Left lung (tissue), 14 donors: Measurements from ENCODE around the gene LMX1B. TPM values are rescaled to one million over a fixed set of nuclear protein-coding genes. Genes with fewer than 3 reads are reported as not detected.

Experiments used
- ATAC-seq: fragments of 200-7000 bp; cut with Tn5 transposase; one replicate; pipeline ENCODE4 v1.9.1; 2020; ENCODE audit warnings: moderate library complexity
- DNase-seq, 4 donors: peaks; one replicate each; pipeline ENCODE4 v3.0.0-alpha.2; 2013 to 2020
- H3K27ac ChIP-seq, 2 donors: fragments of 200-600 bp; sonication (generic) in 1 of 2; one replicate each; pipeline versions ENCODE4 v1.5.0 to v1.8.0; 2020 to 2021
- H3K27me3 ChIP-seq, 2 donors: fragments of 200-600 bp; sonication (generic) in 1 of 2; one replicate each; pipeline versions ENCODE4 v1.5.0 to v1.8.0; 2020 to 2021
- H3K36me3 ChIP-seq, 2 donors: fragments of 200-600 bp; sonication (generic) in 1 of 2; one replicate each; pipeline versions ENCODE4 v1.5.0 to v1.8.0; 2020 to 2021
- H3K4me1 ChIP-seq, 2 donors: fragments of 200-600 bp; one replicate each; pipeline ENCODE4 v1.8.0; 2021
- H3K4me3 ChIP-seq, 2 donors: fragments of 200-600 bp; sonication (generic) in 1 of 2; one replicate each; pipeline versions ENCODE4 v1.5.0 to v1.8.0; 2020 to 2021; ENCODE audit warnings: mild to moderate bottlenecking in 1 of 2
- H3K9me3 ChIP-seq, 2 donors: fragments of 200-600 bp; sonication (generic) in 1 of 2; one replicate each; pipeline versions ENCODE4 v1.5.0 to v1.8.0; 2020 to 2021
- CTCF ChIP-seq, 2 donors: fragments of 200-600 bp; sonication (generic) in 1 of 2; IDR thresholded peaks; one replicate each; pipeline versions ENCODE4 v1.5.0 to v1.8.0; 2021; ENCODE audit warnings: antibody characterized with exemption in 2 of 2
- intact Hi-C, 2 donors: fragments of 100-400 bp; cut with DNase I; formaldehyde crosslinking; loops; one replicate each; pipeline versions ENCODE4 v1.11.2 to v1.14.2; 2022
- long read RNA-seq, 12 donors: library from polyadenylated mRNA in 2 of 12; unstranded in 2 of 12; transcript quantifications; one replicate each; pipeline ENCODE4 v2.0.0 and lab custom pipeline, GENCODE V29; 2019 to 2026
- polyA plus RNA-seq, 6 donors: library from polyadenylated mRNA; unstranded; fragments of 120-200 nt; gene quantifications; one replicate each; pipeline ENCODE4 v1.2.1, GENCODE V29; 2013; ENCODE audit not compliant: insufficient read length in 6 of 6
- total RNA-seq, 2 donors: library from RNA; stranded (reverse); fragmentation: NEBNext Ultra II Directional; extraction: Animal tissue kit (Norgen Biotek cat#: 25700); gene quantifications; one replicate each; pipeline ENCODE4 v1.2.1, GENCODE V29; 2021
- donor health status: DM: no; HTN: yes; CAD: no.
- donor health status: DM: no; HTN: no; CAD: no.

LMX1B gene
- under 1 TPM in 1 of 2 donors, not detected in 1; 0.05 TPM for total RNA-seq
- polyA plus RNA-seq: under 1 TPM; 0.13 to 0.31 (median 0.20) TPM
- long read RNA-seq, donor 1: 0 reads
- long read RNA-seq, donor 2: 0 reads
- long read RNA-seq, donor 3: 0 reads
- long read RNA-seq, donor 4: 0 reads
- long read RNA-seq, donor 5: 0 reads
- long read RNA-seq, donor 6: 0 reads
- long read RNA-seq, donor 7: 0 reads
- long read RNA-seq, donor 8: 0 reads
- long read RNA-seq, donor 9: 0 reads
- long read RNA-seq, donor 10: 0 reads
- long read RNA-seq, donor 11, full-length matches to known transcripts: 8 of 8 reads
- long read RNA-seq, donor 11, partial matches to known transcripts: 0 of 8 reads
- long read RNA-seq, donor 11, other reads (novel, unspliced or antisense): 0 of 8 reads
- long read RNA-seq, donor 12: 0 reads

GRCh38 chr9:126613651-126614050 is at the start of gene LMX1B:
TSS of gene LMX1B (plus strand) at chr9:126613928. CDS start at chr9:126614450, 522 bp downstream.
- Histone ChIP-seq H3K27me3 (peaks cover 89 to 97% of the 10 kb centered on the region in 2 donors), H3K9me3 (no peaks in the 10 kb centered on the region), H3K4me3 (peak within 1 kb of the TSS in 1 of 2 donors; percentile 21), H3K36me3 (no peaks in the 10 kb centered on the region), H3K4me1 (peaks cover 5 to 51% of the 10 kb centered on the region in 2 donors), H3K27ac (no peak within 1 kb of the TSS)
- DNase-seq: peak in 1 of 4 donors; percentile 62
- TF ChIP-seq CTCF (IDR thresholded peaks at IDR 0.05): no peak
- ATAC-seq: no peak
- intact Hi-C loops: loop anchor here in 1 of 2 donors (10.0 kb wide), 1 partner anchor 171 kb away; no protein-coding TSS in a partner anchor

GRCh38 chr9:126564128-126564527 is 49.6 kb upstream of the LMX1B start:
- no peak for ATAC-seq
- peaks cover 0 to 4% of the 10 kb centered on the region in 2 donors for H3K4me1 ChIP-seq
- H3K36me3 ChIP-seq: no peaks in the 10 kb centered on the region
- TF ChIP-seq CTCF (IDR thresholded peaks at IDR 0.05): no peak
- H3K27me3 ChIP-seq: peaks cover 0 to 50% of the 10 kb centered on the region in 2 donors
- H3K4me3 ChIP-seq: no peak overlapping the region
- H3K9me3 ChIP-seq: no peaks in the 10 kb centered on the region
- no peak overlapping the region for H3K27ac ChIP-seq
- intact Hi-C loops: no loop called here
- no peak for DNase-seq

GRCh38 chr9:126564716-126565115 is 49.0 kb upstream of the LMX1B start:
- no peaks in the 10 kb centered on the region for H3K36me3 ChIP-seq
- DNase-seq (peak in 1 of 4 donors; percentile 10), ATAC-seq (no peak)
- H3K27ac ChIP-seq: no peak overlapping the region
- no peak overlapping the region for H3K4me3 ChIP-seq
- TF ChIP-seq CTCF (IDR thresholded peaks at IDR 0.05): no peak
- no peaks in the 10 kb centered on the region for H3K9me3 ChIP-seq
- intact Hi-C loops: no loop called here
- peaks cover 0 to 50% of the 10 kb centered on the region in 2 donors for H3K27me3 ChIP-seq
- H3K4me1 ChIP-seq: peaks cover 0 to 4% of the 10 kb centered on the region in 2 donors

- TF ChIP-seq CTCF (IDR thresholded peaks at IDR 0.05): no peak
- H3K27me3 ChIP-seq: peaks cover 0 to 48% of the 10 kb centered on the region in 2 donors
- DNase-seq (no peak), ATAC-seq (no peak)
- intact Hi-C loops: no loop called here
- peaks cover 0 to 4% of the 10 kb centered on the region in 2 donors for H3K4me1 ChIP-seq
- no peak overlapping the region for H3K27ac ChIP-seq
- H3K9me3 ChIP-seq: no peaks in the 10 kb centered on the region
- no peaks in the 10 kb centered on the region for H3K36me3 ChIP-seq
- no peak overlapping the region for H3K4me3 ChIP-seq
Measured at GRCh38 chr9:126565336-126566128, 48.2 kb upstream of the LMX1B start.

GRCh38 chr9:126569036-126569435 is 44.7 kb upstream of the LMX1B start:
- intact Hi-C loops: no loop called here
- no peak for DNase-seq
- no peak overlapping the region for H3K27ac ChIP-seq
- no peak for TF ChIP-seq CTCF (IDR thresholded peaks at IDR 0.05)
- peaks cover 0 to 22% of the 10 kb centered on the region in 2 donors for H3K27me3 ChIP-seq
- no peak overlapping the region for H3K4me3 ChIP-seq
- no peaks in the 10 kb centered on the region for H3K4me1 ChIP-seq
- no peaks in the 10 kb centered on the region for H3K36me3 ChIP-seq
- H3K9me3 ChIP-seq: no peaks in the 10 kb centered on the region
- peak; percentile 57 for ATAC-seq
